Measurements from ENCODE around the gene FOXS1.

DNA sequence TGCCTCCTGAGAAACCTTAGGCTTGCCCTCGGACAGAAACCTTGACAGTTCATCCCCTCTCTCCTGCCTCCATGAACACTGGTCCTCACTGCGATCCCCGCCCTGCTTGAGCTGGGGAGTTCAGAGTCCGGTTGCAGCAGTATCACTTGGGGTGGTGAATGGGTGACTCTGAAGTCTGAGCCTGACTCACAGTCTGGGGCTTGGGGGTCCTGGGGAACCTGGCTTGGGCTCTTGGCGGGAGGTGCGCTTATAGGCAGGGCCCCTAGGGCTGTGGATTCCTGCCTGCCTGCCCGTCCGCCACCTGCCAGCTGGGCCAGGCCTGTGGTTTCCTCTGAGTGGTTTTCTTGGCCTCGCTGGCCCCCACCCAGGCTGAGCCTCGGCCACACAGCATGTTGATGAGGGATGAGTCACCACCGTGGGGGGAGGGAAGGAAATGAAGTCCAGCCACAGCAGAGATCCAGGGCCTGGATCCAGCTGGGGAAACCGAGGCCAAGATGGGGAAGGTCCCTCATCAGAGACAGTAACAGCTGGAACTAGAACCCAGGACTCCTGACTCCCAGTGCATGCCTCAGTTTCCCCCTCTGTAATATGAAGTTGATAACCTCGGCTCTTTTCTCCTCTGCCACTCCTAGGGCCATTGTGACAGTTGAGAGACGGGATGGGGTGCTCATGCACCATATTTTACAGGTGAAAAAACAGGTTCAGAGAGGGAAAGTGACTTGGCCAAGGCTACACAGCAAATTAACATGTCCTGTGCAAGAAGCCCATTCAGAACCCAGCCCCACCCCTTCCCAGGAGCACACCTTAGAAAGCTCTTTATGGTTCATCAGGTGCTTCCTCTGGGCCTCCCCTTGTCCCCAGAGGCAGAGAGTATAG, 9.2 kb downstream of the FOXS1 start:
- TF ChIP-seq CTCF (IDR thresholded peaks at IDR 0.05) (no peak), POLR2A (IDR thresholded peaks at IDR 0.05) (no peak)

All from right lobe of liver (tissue), 4 donors.